AG10803 (cell line): ENCODE data around the gene PIGZ.

Experiments used
- DNase-seq: peaks from one replicate; pipeline ENCODE4 v3.0.0; 2010; ENCODE audit warnings: low read depth
- H3K4me3 ChIP-seq: 2 replicates; pipeline ENCODE4 v1.5.1; 2011; ENCODE audit warnings: mild to moderate bottlenecking, low read length, control low read depth
- TF ChIP-seq, protein P1 (sequence below): conservative IDR thresholded peaks from 2 replicates; pipeline ENCODE4 v1.5.1; 2011; ENCODE audit warnings: mild to moderate bottlenecking, low read length, control low read depth, inconsistent platforms

The PIGZ gene

GRCh38 chr3:196962108-196962929, 6.3 kb downstream of the PIGZ start:
- DNase-seq = no peak
- H3K4me3 ChIP-seq = no peak overlapping the region
- TF ChIP-seq, protein P1, sequence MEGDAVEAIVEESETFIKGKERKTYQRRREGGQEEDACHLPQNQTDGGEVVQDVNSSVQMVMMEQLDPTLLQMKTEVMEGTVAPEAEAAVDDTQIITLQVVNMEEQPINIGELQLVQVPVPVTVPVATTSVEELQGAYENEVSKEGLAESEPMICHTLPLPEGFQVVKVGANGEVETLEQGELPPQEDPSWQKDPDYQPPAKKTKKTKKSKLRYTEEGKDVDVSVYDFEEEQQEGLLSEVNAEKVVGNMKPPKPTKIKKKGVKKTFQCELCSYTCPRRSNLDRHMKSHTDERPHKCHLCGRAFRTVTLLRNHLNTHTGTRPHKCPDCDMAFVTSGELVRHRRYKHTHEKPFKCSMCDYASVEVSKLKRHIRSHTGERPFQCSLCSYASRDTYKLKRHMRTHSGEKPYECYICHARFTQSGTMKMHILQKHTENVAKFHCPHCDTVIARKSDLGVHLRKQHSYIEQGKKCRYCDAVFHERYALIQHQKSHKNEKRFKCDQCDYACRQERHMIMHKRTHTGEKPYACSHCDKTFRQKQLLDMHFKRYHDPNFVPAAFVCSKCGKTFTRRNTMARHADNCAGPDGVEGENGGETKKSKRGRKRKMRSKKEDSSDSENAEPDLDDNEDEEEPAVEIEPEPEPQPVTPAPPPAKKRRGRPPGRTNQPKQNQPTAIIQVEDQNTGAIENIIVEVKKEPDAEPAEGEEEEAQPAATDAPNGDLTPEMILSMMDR = no peak

DNA sequence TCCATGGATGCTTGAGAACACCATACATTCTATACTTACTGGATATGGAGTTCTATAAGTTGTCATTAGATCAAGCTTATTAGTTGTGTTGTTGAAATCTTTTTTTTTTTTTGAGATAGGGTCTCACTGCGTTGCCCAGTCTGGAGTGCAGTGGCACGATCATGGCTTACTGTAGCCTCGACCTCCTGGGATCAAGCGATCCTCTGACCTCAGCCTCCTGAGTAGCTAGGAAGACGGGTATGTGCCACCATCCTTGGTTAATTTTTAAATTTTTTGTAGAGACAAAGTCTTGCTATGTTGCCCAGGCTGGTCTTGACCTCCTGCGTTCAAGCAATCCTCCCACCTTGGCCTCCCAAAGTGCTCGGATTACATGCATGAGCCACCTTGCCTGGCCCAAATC, 13.8 kb downstream of the PIGZ start:
- H3K4me3 ChIP-seq = no peak overlapping the region
- TF ChIP-seq, protein P1 = no peak
- DNase-seq = no peak

- no peak overlapping the region for H3K4me3 ChIP-seq
- TF ChIP-seq, protein P1 = no peak
- DNase-seq = no peak
Observed at GRCh38 chr3:196951371-196951770, 17.3 kb downstream of the PIGZ start.

- TF ChIP-seq, protein P1 = no peak
- no peak for DNase-seq
- no peak overlapping the region for H3K4me3 ChIP-seq
Observed at GRCh38 chr3:196949750-196950149, 18.9 kb downstream of the PIGZ start.

- TF ChIP-seq, protein P1 = no peak
- DNase-seq = no peak
- H3K4me3 ChIP-seq = no peak overlapping the region
Observed at GRCh38 chr3:196949285-196949619, 19.4 kb downstream of the PIGZ start.

DNA sequence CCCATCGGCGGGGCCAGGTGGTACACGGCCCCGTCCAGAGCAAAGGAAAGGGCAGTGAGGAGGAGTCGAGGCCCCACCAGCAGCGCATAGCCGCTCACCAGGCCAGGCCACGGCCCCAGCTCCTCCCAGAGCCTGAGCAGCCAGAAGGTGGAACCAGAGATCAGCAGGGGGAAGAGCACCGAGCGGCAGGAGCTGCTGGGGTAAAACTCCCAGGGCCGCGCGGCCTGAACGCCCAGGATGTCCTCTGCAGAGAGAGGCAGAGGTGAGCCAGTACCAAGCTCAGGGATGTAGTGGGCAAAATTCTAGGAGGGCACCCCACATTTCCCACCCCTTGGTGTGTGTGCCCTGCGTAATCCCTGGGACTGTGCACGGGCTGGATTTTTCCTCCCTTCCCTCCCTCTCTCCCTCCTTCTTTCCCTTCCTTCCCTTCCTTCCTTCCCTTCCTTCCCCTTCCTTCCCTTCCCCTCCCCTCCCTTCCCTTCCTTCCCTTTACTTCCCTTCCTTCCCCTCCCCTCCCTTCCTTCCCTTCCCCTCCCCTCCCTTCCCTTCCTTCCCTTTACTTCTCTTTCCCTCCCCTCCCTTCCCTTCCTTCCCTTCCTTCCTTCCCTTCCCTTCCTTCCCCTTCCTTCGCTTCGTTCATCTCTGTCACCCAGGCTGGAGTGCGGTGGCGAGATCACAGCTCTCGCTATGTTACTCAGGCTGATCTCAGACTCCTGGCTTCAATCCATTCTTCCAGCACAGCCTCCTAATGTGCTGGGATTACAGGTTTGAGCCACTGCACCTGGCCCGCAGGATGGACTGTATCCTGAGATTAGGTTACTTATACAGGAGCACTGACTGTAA, 20.0 kb downstream of the PIGZ start:
- peak; percentile 9 for DNase-seq
- H3K4me3 ChIP-seq = no peak overlapping the region
- TF ChIP-seq, protein P1 = peak; percentile 19
